Stimulated activated CD4-positive, alpha-beta T cell treated with anti-CD3 and anti-CD28 coated beads, Interleukin-4, amount 100 ng/mL, for 48 hours (primary cell): ENCODE data around the gene PHC1.

ENCODE experiments used
- DNase-seq, 2 donors: peaks; one replicate each; pipeline ENCODE4 v3.0.0-alpha.2; 2020; ENCODE audit warnings: low read depth in 2 of 2

The PHC1 gene

DNA sequence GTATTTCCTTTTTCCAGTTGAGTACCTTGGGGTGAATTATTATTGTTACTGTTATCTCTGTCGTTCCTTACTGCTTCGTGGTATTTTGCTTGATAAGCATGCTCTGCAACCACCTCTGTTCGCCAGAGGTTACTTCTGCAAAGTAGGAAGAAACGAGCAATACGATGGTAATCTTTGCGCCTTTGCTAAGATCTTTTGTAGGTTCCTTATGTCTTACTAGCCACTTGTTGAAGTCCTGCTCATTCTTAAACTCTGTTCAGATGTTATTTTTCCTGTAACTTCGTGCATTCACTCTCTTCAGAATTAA, 35.9 kb downstream of the PHC1 start:
- no peak for DNase-seq

DNA sequence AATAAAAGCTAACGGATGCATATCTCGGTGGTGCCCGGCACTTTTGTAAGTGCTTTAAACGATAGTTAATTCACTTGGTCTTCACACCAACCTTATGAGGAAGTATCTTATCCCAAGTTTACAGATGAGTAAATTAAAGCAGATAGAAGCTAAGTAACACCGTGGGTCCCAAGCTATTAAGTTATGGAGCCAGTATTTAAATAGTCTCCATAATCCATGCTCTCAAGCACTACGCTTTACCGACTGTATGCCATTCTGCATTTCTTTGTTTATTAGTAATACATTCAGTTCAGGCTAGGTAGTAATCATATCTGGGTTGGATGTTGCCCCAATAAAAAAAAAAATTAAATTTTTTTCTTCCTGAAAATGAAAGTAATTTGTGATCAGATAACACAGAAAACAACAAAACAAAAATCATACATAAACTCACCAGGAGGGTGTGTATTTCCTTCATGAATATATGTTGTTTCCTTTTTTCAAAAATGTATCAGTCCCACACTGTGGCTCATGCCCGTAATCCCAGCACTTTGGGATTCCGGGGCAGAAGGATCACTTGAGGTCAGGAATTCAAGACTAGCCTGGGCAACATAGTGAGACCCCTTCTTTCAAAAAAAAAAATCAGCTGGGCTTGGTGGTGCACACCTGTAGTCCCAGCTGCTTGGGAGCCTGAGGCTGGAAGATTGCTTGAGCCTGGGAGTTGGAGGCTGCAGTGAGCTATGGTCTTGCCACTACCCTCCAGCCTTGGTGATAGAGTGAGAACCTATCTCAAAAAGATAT, 36.6 kb downstream of the PHC1 start:
- DNase-seq: no peak

GRCh38 chr12:8951744-8952143, 37.4 kb downstream of the PHC1 start:
- DNase-seq: no peak

GRCh38 chr12:8953773-8954402, 39.6 kb downstream of the PHC1 start:
- DNase-seq: peak in 1 of 2 donors; percentile 41

DNA sequence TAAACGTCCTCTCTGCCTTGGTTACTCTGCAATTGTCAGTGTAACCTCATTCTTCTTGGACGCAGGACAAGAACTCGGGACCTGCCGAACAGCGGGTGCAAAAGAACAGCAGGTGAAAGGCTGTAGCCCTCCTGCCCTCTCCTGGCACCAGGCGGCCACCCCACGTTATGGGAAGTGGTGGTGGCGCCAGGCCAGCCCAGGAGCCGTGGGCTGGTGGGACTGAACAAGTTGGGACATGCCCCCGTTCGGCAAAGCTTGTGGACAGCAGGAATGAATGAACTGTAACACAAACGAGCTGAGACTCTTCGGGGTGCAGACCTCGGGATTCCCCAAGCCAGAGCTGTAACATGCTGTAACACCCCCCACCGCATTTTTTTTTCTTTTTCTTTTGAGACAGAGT, 41.8 kb downstream of the PHC1 start:
- no peak for DNase-seq

DNA sequence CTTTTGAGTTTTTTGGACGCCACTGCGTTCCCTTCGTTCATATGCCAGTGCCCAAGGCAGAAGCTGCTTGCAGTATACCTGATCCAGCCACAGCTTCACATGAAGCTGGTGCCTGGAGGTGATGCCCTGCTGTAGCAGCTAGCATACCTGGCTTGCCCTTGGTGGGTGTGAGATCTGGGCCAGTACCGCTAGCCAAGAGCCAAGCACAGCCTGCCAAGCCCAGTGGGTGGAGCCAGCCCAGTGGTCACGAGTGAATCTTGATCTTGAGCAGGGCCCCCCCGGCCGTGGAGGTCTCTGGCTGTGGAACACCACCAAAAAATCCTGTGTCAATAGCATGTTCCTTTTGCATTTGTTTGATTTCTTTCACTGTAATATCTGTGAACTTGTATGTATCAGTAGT, 42.5 kb downstream of the PHC1 start:
- DNase-seq: no peak

DNA sequence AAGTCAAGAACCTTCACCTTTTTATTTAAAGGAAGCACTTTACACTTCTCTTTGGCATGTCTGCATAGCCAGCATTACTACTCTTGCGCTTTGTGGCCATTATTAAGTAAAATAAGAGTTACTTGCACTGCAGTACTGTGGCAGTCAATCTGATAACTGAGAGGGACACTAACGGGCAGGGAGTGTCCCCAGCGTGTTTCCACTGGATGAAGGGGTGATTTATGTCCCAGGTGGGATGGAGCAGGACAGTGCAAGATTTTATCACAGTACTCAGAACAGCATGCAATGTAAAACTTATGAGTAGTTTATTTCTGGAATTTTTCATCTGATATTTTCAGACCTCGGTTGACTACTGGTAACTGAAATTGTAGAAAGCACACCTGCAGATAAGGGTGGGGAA, 43.3 kb downstream of the PHC1 start:
- DNase-seq: no peak

GRCh38 chr12:8958066-8958465, 43.8 kb downstream of the PHC1 start:
- no peak for DNase-seq

GRCh38 chr12:8960176-8960575, 45.9 kb downstream of the PHC1 start:
- no peak for DNase-seq

- no peak for DNase-seq
Observed at GRCh38 chr12:8968761-8969160, 54.5 kb downstream of the PHC1 start.

GRCh38 chr12:8969861-8970411, 55.6 kb downstream of the PHC1 start:
- DNase-seq: no peak

- DNase-seq: no peak
Observed at GRCh38 chr12:8970432-8970831, 56.1 kb downstream of the PHC1 start.

- no peak for DNase-seq
Observed at GRCh38 chr12:8980137-8980536, 65.8 kb downstream of the PHC1 start.

DNA sequence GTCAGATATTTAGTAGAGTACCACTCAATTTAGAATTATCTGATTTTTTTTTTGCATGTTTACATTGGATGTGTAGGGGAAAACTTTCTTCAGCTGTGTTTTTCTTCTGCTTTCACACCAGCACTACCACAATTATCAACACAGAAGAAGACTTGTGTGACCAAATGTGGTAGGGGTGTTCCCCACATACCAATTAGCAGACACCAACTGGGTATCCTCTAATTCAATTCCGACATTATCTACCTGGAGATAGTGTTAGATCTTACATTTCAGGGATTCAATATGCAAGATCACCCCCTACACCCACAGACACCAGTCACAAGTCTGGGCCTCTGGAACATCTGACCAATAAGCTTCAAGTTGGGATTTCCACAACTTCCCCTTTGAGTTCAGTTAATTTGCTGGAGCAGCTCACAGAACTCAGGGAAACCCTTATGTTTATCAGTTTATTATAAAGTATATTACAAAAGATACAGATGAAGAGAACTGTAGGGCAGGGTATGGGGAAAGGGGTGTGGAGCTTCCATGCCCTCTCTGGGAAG, 71.0 kb downstream of the PHC1 start:
- no peak for DNase-seq

- DNase-seq: no peak
Observed at GRCh38 chr12:8987163-8987562, 72.9 kb downstream of the PHC1 start.

DNA sequence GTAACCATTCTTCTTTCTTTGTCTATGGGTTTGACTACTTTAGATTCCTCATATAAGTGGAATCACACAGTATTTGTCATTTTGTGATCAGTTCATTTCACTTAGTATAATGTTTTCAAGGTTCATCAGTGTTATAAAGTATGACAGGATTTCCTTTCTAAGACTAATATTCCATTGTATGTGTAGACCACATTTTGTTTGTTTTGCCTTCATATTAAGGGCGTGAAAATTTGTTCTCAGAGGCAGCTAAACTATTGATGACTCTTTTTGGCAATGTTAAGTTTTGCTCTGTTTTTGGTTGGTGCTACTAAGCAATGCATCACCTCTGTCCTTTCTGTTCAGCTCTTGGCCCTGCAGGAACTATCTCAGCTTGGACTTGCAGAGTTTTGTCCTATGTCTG, 73.4 kb downstream of the PHC1 start:
- no peak for DNase-seq

GRCh38 chr12:8989413-8989812, 75.1 kb downstream of the PHC1 start, which contains the start of gene KLRG1:
Gene KLRG1 (plus strand): TSS chr12:8989546. CDS start chr12:8989636, 90 bp downstream.
- no peak for DNase-seq
